Fibroblast of skin of left quadriceps (primary cell): ENCODE data around the gene CPM.
A peak's percentile ranks its signal among the peaks of the same experiment; 100 is the strongest.
"Not testable (repeated sequence)": the region's sequence is repeated elsewhere in the genome, so short reads cannot be mapped to it uniquely, and the experiment has no call there.

ENCODE experiments used
- DNase-seq, 2 experiments: peaks; one replicate each; pipeline ENCODE4 v3.0.0-alpha.2; 2013; ENCODE audit warnings: low read depth in 2 of 2

The CPM gene

GRCh38 chr12:68827895-68828671, 104.9 kb downstream of the CPM start:
- no peak for DNase-seq

GRCh38 chr12:68825569-68826217, 107.3 kb downstream of the CPM start:
- DNase-seq, result no peak

- no peak for DNase-seq
Observed at GRCh38 chr12:68824597-68825250, 108.2 kb downstream of the CPM start.

- no peak for DNase-seq
Observed at GRCh38 chr12:68824131-68824530, 108.8 kb downstream of the CPM start.

- DNase-seq, result no peak
Observed at GRCh38 chr12:68823696-68824095, 109.3 kb downstream of the CPM start.

GRCh38 chr12:68821357-68822188, 111.4 kb downstream of the CPM start:
- DNase-seq, result no peak

GRCh38 chr12:68819481-68819880, 113.5 kb downstream of the CPM start:
- not testable (repeated sequence) for DNase-seq

GRCh38 chr12:68815928-68816800, 116.8 kb downstream of the CPM start:
- no peak for DNase-seq

GRCh38 chr12:68815232-68815927, 117.6 kb downstream of the CPM start:
- no peak for DNase-seq

GRCh38 chr12:68814490-68815231, 118.3 kb downstream of the CPM start:
- DNase-seq, result no peak

- DNase-seq, result no peak
Observed at GRCh38 chr12:68813242-68813593, 119.8 kb downstream of the CPM start.

GRCh38 chr12:68812553-68813241, 120.3 kb downstream of the CPM start:
- DNase-seq, result no peak

GRCh38 chr12:68811573-68811972, 121.4 kb downstream of the CPM start:
- DNase-seq, result not testable (repeated sequence)

- DNase-seq, result not testable (repeated sequence)
Observed at GRCh38 chr12:68810027-68810389, 123.0 kb downstream of the CPM start.

- no peak for DNase-seq
Observed at GRCh38 chr12:68809190-68810026, 123.6 kb downstream of the CPM start.

GRCh38 chr12:68808388-68809189, 124.4 kb downstream of the CPM start:
- DNase-seq, result peak; percentile 48 to 55
